ENCODE data around the gene CHAF1A.

DNA sequence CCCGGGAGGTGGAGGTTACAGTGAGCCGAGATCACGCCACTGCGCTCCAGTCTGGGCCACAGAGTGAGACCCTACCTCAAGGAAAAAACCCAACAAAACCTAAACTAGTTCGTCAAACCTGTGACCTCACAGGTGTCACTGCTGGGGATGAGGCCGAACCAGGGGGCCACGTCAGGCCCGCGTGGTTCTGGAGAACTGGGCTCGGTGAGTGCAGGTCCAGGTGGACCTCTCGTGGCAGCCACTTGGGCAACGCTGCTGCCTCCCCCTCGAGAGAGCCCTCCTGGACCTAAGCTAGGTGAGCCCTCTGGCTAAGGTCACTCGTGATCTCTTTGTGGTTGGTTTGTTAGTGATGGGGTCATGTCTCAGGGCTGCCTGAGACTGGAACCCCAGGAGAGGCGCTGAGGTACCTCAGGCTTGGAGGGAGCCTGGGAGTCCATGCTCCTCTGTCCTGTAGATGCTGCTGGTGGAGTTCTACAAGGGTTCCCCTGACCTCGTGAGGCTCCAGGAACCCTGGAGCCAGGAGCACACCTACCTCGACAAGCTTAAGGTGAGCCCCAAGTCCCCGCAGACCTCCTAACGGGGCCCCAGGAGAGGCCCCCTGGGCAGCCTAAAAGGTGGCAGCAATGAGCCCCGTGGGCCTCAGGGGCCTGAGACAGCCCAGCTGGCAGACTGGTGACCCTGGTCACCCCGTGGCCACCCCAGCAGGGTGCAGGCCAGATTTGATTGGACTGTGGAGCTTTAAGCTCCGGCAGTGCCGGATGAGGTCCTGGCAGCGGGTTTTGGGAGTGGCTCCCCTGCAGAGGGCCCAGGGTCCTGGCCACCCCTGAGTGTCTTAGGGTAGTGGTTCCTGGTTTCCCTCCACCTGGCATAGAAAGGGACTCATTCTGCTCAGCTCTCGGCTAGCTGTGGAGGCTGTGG, 43.5 kb upstream of the CHAF1A start:
- TF ChIP-seq POLR2AphosphoS5 (IDR thresholded peaks at IDR 0.05) (no peak), RAD21 (conservative IDR thresholded peaks at IDR 0.05) (no peak)
- TF ChIP-seq, protein P1, sequence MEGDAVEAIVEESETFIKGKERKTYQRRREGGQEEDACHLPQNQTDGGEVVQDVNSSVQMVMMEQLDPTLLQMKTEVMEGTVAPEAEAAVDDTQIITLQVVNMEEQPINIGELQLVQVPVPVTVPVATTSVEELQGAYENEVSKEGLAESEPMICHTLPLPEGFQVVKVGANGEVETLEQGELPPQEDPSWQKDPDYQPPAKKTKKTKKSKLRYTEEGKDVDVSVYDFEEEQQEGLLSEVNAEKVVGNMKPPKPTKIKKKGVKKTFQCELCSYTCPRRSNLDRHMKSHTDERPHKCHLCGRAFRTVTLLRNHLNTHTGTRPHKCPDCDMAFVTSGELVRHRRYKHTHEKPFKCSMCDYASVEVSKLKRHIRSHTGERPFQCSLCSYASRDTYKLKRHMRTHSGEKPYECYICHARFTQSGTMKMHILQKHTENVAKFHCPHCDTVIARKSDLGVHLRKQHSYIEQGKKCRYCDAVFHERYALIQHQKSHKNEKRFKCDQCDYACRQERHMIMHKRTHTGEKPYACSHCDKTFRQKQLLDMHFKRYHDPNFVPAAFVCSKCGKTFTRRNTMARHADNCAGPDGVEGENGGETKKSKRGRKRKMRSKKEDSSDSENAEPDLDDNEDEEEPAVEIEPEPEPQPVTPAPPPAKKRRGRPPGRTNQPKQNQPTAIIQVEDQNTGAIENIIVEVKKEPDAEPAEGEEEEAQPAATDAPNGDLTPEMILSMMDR (IDR thresholded peaks at IDR 0.05; ENCODE audit: poor library complexity, severe bottlenecking): no peak
- TF ChIP-seq, protein P2, sequence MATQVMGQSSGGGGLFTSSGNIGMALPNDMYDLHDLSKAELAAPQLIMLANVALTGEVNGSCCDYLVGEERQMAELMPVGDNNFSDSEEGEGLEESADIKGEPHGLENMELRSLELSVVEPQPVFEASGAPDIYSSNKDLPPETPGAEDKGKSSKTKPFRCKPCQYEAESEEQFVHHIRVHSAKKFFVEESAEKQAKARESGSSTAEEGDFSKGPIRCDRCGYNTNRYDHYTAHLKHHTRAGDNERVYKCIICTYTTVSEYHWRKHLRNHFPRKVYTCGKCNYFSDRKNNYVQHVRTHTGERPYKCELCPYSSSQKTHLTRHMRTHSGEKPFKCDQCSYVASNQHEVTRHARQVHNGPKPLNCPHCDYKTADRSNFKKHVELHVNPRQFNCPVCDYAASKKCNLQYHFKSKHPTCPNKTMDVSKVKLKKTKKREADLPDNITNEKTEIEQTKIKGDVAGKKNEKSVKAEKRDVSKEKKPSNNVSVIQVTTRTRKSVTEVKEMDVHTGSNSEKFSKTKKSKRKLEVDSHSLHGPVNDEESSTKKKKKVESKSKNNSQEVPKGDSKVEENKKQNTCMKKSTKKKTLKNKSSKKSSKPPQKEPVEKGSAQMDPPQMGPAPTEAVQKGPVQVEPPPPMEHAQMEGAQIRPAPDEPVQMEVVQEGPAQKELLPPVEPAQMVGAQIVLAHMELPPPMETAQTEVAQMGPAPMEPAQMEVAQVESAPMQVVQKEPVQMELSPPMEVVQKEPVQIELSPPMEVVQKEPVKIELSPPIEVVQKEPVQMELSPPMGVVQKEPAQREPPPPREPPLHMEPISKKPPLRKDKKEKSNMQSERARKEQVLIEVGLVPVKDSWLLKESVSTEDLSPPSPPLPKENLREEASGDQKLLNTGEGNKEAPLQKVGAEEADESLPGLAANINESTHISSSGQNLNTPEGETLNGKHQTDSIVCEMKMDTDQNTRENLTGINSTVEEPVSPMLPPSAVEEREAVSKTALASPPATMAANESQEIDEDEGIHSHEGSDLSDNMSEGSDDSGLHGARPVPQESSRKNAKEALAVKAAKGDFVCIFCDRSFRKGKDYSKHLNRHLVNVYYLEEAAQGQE (IDR thresholded peaks at IDR 0.05; ENCODE audit: borderline replicate concordance): no peak
